Measurements from ENCODE around the gene KCNQ1OT1.

- TF ChIP-seq EP300 (IDR thresholded peaks at IDR 0.05) (no peak), CTCF (IDR thresholded peaks at IDR 0.05) (no peak)
Observed at GRCh38 chr11:2741377-2742131, 41.8 kb upstream of the KCNQ1OT1 start.
